SK-N-SH treated with all-trans-retinoic acid at 6 μM for 48 hours (cell line): ENCODE results near the gene ABI3BP.
A peak's percentile ranks its signal among the peaks of the same experiment; 100 is the strongest.

Experiments
- ATAC-seq: fragments of 200-7000 bp; cut with Tn5 transposase; 3 replicates; pipeline ENCODE4 v1.9.1; 2020; ENCODE audit warnings: mild to moderate bottlenecking, moderate library complexity
- ARNTL ChIP-seq: fragments of 450-650 bp; formaldehyde crosslinking; IDR thresholded peaks from 2 replicates; pipeline ENCODE4 v1.5.0; 2020; ENCODE audit warnings: low read depth, mild to moderate bottlenecking, moderate library complexity, borderline replicate concordance
- CSDC2 ChIP-seq: fragments of 250-450 bp; sonication (Bioruptor Pico); IDR thresholded peaks from 2 replicates; pipeline ENCODE4 v1.5.0; 2020; ENCODE audit warnings: mild to moderate bottlenecking, moderate library complexity
- GLIS3 ChIP-seq: fragments of 250-450 bp; sonication (Bioruptor Pico); IDR thresholded peaks from 2 replicates; pipeline ENCODE4 v1.5.0; 2020; ENCODE audit warnings: mild to moderate bottlenecking, moderate library complexity
- ISL1 ChIP-seq: fragments of 250-450 bp; sonication (Bioruptor Pico); IDR thresholded peaks from 2 replicates; pipeline ENCODE4 v2.1.2; 2022; ENCODE audit warnings: mild to moderate bottlenecking, moderate library complexity
- OSR1 ChIP-seq: fragments of 250-450 bp; sonication (Bioruptor Pico); IDR thresholded peaks from 2 replicates; pipeline ENCODE4 v1.8.0; 2022; ENCODE audit warnings: moderate library complexity, mild to moderate bottlenecking, inconsistent platforms
- PPARA ChIP-seq: fragments of 250-450 bp; sonication (Bioruptor Pico); IDR thresholded peaks from 2 replicates; pipeline ENCODE4 v1.5.0; 2020; ENCODE audit warnings: mild to moderate bottlenecking, borderline replicate concordance
- SNAI2 ChIP-seq: fragments of 250-450 bp; sonication (Bioruptor Pico); IDR thresholded peaks from 2 replicates; pipeline ENCODE4 v1.5.0; 2020; ENCODE audit warnings: mild to moderate bottlenecking, moderate library complexity
- TOX ChIP-seq: fragments of 250-450 bp; sonication (Bioruptor Pico); IDR thresholded peaks from 2 replicates; pipeline ENCODE4 v1.8.0; 2021; ENCODE audit warnings: mild to moderate bottlenecking, moderate library complexity, borderline replicate concordance
- ZC3H10 ChIP-seq: fragments of 250-450 bp; sonication (Bioruptor Pico); IDR thresholded peaks from 2 replicates; pipeline ENCODE4 v1.5.1; 2021; ENCODE audit warnings: mild to moderate bottlenecking, moderate library complexity
- ZNF565 ChIP-seq: fragments of 450-650 bp; formaldehyde crosslinking; conservative IDR thresholded peaks from 2 replicates; pipeline ENCODE4 v1.5.0; 2020; ENCODE audit warnings: low read depth, mild to moderate bottlenecking, moderate library complexity
- ZNF70 ChIP-seq: fragments of 450-650 bp; formaldehyde crosslinking; IDR thresholded peaks from 2 replicates; pipeline ENCODE4 v1.5.0; 2020; ENCODE audit warnings: mild to moderate bottlenecking, moderate library complexity
- ZNF8 ChIP-seq: fragments of 450-650 bp; formaldehyde crosslinking; IDR thresholded peaks from 2 replicates; pipeline ENCODE4 v1.5.0; 2020; ENCODE audit warnings: mild to moderate bottlenecking, moderate library complexity
- TF ChIP-seq, protein P1 (sequence below): fragments of 250-450 bp; sonication (Bioruptor Pico); IDR thresholded peaks from 2 replicates; pipeline ENCODE4 v1.8.0; 2021; ENCODE audit warnings: low read depth, mild to moderate bottlenecking, moderate library complexity, borderline replicate concordance
- TF ChIP-seq, protein P2 (sequence below): fragments of 250-450 bp; sonication (Bioruptor Pico); IDR thresholded peaks from 2 replicates; pipeline ENCODE4 v1.8.0; 2020; ENCODE audit warnings: mild to moderate bottlenecking, moderate library complexity, borderline replicate concordance
- TF ChIP-seq, protein P3 (sequence below): fragments of 250-450 bp; sonication (Bioruptor Pico); IDR thresholded peaks from 2 replicates; pipeline ENCODE4 v1.5.0; 2020; ENCODE audit warnings: mild to moderate bottlenecking, moderate library complexity
- TF ChIP-seq, protein P4 (sequence below): fragments of 250-450 bp; sonication (Bioruptor Pico); IDR thresholded peaks from 2 replicates; pipeline ENCODE4 v1.5.1; 2020; ENCODE audit warnings: low read depth, mild to moderate bottlenecking, moderate library complexity

The ABI3BP gene

DNA sequence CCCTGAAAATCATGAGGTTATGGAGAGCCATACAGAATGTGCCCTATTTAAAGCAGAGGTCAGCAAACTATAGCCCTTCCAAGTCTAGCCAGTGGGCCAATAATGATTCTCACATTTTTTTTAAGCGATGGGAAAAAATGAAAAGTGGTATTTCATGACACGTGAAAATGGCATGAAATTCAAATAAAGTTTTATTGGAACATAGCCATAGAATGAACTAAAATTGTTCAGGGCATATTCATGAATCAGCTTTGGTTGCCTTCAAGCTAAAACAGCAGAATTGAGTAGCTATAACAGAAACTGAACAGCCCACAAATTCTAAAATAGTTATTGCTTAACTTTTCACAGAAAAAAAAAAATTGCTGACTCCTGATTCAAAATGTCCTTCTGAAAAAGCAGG lies 179.4 kb downstream of the ABI3BP start:
- TF ChIP-seq ARNTL (CRISPR knock-in tag), result no peak
- no peak for TF ChIP-seq GLIS3 (CRISPR knock-in tag)
- no peak for TF ChIP-seq ZNF8 (CRISPR knock-in tag)
- TF ChIP-seq, protein P1, sequence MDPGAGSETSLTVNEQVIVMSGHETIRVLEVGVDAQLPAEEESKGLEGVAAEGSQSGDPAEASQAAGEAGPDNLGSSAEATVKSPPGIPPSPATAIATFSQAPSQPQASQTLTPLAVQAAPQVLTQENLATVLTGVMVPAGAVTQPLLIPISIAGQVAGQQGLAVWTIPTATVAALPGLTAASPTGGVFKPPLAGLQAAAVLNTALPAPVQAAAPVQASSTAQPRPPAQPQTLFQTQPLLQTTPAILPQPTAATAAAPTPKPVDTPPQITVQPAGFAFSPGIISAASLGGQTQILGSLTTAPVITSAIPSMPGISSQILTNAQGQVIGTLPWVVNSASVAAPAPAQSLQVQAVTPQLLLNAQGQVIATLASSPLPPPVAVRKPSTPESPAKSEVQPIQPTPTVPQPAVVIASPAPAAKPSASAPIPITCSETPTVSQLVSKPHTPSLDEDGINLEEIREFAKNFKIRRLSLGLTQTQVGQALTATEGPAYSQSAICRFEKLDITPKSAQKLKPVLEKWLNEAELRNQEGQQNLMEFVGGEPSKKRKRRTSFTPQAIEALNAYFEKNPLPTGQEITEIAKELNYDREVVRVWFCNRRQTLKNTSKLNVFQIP (CRISPR knock-in tag), result no peak
- no peak for ATAC-seq

DNA sequence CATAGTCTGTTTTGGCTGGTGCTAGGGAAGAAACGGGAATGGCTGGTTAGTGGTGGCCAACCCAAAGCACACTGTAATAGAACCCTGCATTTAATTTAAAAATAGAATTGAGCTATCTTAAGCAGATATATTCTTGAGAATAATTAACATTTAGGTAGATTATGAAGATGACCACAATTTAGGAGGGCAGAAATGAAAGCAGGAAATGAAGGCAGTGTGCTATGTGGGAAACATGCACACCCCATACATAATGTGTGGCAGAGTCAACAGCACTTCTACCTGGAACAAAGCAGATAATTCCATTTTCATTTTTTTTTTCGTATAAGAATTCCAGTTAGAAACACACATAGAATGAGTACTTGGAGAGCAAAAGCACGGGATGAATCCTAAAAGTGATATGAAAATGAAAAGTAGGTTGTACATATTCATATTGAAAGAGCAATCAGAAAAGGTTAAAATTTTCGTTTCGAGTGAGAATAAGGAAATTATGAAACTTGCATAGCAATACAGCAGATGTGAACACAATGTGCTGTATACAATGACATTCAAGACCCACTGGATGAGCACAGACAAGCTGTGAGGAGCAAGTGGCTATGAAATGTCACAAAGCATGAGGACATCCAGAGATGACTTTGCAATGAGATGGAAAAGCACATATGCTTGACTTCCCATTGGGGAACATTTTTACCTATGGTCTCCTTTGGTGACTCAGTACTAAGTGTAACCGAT lies 181.3 kb downstream of the ABI3BP start:
- ATAC-seq, result no peak
- no peak for TF ChIP-seq SNAI2 (CRISPR knock-in tag)

DNA sequence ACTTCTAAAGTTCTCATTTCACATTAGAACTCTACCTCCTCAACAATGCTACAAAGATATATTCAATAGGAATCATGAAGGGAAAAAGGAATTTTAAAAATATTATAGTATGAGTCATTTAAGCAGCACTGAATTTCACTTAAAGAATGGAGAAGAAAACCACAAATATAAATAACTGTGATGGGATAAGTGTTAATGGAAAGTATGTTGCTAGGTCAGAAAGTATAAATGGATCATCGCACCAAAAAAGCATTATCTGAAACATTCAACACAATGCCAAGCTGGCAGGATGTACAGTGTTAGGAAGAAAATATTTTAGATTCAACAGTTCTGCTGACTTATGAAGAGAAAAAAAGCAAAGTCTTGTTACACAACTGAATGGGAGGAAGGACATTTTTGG lies 182.6 kb downstream of the ABI3BP start:
- no peak for TF ChIP-seq ZNF70 (CRISPR knock-in tag)
- TF ChIP-seq, protein P2, sequence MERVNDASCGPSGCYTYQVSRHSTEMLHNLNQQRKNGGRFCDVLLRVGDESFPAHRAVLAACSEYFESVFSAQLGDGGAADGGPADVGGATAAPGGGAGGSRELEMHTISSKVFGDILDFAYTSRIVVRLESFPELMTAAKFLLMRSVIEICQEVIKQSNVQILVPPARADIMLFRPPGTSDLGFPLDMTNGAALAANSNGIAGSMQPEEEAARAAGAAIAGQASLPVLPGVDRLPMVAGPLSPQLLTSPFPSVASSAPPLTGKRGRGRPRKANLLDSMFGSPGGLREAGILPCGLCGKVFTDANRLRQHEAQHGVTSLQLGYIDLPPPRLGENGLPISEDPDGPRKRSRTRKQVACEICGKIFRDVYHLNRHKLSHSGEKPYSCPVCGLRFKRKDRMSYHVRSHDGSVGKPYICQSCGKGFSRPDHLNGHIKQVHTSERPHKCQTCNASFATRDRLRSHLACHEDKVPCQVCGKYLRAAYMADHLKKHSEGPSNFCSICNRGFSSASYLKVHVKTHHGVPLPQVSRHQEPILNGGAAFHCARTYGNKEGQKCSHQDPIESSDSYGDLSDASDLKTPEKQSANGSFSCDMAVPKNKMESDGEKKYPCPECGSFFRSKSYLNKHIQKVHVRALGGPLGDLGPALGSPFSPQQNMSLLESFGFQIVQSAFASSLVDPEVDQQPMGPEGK (CRISPR knock-in tag), result no peak
- TF ChIP-seq ISL1 (CRISPR knock-in tag), result 0 out of 2 replicates have a peak, but pooled peaks have one; percentile 17
- TF ChIP-seq ARNTL (CRISPR knock-in tag), result no peak
- TF ChIP-seq, all 23 proteins: peak for 1
- ATAC-seq, result peak; percentile 84

DNA sequence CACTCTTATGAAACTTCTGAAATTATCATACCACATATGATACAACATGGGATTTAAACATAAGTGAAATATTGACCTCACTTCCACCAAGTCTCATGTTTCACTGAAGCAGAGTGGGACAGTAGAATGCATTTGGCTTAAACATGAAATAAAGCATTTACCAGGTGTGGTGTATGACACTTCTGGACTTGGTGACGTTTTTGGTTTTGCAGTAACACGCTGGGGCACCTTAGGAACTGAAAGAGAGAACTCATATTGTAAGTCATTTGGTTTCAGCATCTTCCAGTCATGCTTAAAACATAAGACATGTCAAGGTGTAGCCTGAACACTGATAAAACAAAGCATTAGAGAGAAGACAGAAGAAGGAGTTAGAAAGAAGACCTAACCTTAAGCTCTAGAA lies 188.6 kb downstream of the ABI3BP start:
- TF ChIP-seq ZNF565 (CRISPR knock-in tag) (no peak), CSDC2 (CRISPR knock-in tag) (no peak)
- TF ChIP-seq, protein P3, sequence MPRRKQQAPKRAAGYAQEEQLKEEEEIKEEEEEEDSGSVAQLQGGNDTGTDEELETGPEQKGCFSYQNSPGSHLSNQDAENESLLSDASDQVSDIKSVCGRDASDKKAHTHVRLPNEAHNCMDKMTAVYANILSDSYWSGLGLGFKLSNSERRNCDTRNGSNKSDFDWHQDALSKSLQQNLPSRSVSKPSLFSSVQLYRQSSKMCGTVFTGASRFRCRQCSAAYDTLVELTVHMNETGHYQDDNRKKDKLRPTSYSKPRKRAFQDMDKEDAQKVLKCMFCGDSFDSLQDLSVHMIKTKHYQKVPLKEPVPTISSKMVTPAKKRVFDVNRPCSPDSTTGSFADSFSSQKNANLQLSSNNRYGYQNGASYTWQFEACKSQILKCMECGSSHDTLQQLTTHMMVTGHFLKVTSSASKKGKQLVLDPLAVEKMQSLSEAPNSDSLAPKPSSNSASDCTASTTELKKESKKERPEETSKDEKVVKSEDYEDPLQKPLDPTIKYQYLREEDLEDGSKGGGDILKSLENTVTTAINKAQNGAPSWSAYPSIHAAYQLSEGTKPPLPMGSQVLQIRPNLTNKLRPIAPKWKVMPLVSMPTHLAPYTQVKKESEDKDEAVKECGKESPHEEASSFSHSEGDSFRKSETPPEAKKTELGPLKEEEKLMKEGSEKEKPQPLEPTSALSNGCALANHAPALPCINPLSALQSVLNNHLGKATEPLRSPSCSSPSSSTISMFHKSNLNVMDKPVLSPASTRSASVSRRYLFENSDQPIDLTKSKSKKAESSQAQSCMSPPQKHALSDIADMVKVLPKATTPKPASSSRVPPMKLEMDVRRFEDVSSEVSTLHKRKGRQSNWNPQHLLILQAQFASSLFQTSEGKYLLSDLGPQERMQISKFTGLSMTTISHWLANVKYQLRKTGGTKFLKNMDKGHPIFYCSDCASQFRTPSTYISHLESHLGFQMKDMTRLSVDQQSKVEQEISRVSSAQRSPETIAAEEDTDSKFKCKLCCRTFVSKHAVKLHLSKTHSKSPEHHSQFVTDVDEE, result no peak
- ATAC-seq, result no peak

DNA sequence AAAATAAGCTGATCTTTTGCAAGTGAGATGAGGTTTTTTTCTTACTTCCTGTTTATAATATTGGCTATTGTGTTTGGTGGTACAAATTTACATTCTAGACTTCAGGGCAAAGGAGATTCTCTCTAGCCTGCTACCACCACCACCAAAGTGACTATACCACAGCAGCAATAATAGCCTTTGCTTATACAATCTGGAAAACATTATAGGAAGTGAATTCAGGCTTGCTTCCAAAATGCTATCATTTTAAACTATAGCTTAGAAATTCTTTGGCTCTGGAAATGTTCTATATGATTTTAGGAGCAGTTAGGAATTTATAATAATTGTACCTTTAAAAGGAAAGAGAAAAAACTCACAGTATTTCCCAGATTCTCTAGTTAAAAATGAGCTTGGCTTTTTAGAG lies 189.5 kb downstream of the ABI3BP start:
- ATAC-seq, result no peak
- TF ChIP-seq SNAI2 (CRISPR knock-in tag), result no peak
- TF ChIP-seq OSR1 (CRISPR knock-in tag), result no peak
- TF ChIP-seq, protein P2 (CRISPR knock-in tag), result no peak
- TF ChIP-seq, protein P3, result no peak
- no peak for TF ChIP-seq GLIS3 (CRISPR knock-in tag)
- TF ChIP-seq ZC3H10 (CRISPR knock-in tag), result no peak
- no peak for TF ChIP-seq PPARA
- TF ChIP-seq, protein P4, sequence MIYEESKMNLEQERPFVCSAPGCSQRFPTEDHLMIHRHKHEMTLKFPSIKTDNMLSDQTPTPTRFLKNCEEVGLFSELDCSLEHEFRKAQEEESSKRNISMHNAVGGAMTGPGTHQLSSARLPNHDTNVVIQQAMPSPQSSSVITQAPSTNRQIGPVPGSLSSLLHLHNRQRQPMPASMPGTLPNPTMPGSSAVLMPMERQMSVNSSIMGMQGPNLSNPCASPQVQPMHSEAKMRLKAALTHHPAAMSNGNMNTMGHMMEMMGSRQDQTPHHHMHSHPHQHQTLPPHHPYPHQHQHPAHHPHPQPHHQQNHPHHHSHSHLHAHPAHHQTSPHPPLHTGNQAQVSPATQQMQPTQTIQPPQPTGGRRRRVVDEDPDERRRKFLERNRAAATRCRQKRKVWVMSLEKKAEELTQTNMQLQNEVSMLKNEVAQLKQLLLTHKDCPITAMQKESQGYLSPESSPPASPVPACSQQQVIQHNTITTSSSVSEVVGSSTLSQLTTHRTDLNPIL (CRISPR knock-in tag), result no peak
- TF ChIP-seq, protein P1 (CRISPR knock-in tag), result no peak
- TF ChIP-seq TOX (CRISPR knock-in tag), result no peak
- TF ChIP-seq ZNF565 (CRISPR knock-in tag), result no peak
